ENCODE data around the gene KNL1.
"Not testable (repeated sequence)": the region's sequence is repeated elsewhere in the genome, so short reads cannot be mapped to it uniquely, and the experiment has no call there.

Gene KNL1

GRCh38 chr15:40680959-40681358 is 86.9 kb downstream of the KNL1 start:
- DNase-seq: not testable (repeated sequence)

DNA sequence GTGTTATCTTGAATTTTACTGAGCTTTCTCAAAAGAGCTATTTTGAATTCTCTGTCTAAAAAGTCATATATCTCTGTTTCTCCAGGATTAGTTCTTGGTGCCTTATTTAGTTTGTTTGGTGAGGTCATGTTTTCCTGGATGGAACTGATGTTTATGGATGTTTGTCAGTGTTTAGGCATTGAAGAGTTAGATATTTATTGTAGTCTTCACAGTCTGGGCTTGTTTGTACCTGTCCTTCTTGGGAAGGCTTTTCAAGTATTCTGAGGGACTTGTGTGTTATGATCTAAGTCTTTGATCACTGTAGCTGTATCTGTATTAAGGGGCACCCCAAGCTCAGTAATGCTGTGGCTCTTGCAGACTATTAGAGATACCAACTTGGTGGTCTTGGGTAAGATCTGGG is 90.3 kb downstream of the KNL1 start:
- DNase-seq: no peak

DNA sequence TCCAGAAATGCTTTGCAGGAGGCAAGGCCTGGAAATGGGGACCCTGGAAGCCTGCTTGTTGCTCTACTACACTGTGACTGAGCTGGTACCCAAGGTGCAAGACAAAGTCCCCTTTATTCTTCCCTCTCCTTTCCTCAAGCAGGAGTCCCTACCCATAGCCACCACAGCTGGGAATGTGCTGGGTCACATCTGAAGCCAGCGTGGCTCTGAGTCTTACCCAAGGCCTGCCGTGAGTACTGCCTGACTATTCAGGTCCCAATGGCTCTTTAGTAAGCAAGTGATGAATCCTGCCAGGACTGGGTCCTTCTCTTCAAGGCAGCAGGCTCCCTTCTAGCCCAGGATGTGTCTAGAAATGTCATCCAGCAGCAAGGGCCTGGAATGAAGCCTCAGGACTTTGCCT is 91.3 kb downstream of the KNL1 start:
- no peak for DNase-seq

DNA sequence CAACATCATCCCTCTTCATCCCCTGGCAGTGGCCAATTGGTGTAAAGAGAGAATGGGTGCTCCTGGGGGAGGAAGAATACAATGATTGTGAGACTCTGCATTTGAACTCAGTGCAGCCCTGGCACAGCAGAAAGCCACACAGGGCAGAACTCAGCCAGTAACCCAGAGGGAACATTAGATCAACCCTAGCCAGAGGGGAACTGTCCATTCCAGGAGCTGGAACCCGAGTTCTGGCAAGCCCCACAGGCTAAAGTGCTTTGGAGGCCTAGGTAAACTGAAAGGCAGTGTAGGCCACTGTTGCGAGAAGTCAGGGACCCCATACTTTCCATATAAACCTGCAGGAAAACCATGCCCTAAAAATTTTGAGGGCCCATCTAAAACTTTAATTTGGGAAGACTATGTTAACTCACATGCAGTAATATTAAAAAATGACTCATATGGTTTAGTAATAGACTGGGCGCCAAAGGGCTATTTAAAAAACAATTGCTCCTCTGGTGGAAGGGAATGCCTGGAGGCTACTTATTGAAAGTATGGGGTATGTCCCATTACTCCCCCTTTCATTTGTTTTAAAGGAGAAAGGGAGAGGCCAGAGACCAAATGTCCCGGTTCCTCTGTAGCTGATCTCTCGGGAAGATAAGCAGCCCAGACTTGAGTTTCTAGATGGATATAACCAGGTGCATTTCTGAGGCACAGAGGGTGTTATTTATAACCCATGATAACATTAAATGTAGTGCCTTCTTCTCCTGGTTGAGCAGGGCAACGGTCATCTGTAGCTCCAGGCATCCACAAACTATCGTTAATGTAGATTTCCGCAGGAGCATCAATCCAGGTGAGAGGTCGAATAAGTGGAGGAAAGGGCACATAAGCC is 95.1 kb downstream of the KNL1 start:
- DNase-seq: no peak

DNA sequence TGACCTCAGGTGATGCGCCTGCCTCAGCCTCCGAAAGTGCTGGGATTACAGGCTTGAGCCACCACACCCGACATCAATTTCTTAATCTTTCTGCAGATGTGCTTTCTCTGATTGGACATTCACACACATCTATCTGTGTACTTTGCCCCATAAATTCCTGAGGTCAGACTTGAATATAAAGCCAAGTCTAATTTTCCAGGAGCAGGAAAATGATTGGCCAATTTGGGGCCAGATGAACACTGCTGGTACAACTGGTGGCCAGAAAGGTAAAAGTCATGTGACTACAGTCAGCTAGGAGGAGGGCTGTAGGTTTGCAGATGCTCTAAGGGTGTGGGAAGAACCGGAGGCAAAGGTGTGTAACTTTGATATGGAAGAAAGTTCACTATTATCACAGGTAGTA is 97.7 kb downstream of the KNL1 start:
- DNase-seq: no peak

- no peak for DNase-seq
Measured at GRCh38 chr15:40693904-40694687, 100.0 kb downstream of the KNL1 start.

- peak; percentile 92 for DNase-seq
Measured at GRCh38 chr15:40694688-40695468, 100.8 kb downstream of the KNL1 start, which contains the start of gene RAD51. RAD51 (plus strand) TSS chr15:40695174; CDS start chr15:40698759, 3,585 bp downstream.

DNA sequence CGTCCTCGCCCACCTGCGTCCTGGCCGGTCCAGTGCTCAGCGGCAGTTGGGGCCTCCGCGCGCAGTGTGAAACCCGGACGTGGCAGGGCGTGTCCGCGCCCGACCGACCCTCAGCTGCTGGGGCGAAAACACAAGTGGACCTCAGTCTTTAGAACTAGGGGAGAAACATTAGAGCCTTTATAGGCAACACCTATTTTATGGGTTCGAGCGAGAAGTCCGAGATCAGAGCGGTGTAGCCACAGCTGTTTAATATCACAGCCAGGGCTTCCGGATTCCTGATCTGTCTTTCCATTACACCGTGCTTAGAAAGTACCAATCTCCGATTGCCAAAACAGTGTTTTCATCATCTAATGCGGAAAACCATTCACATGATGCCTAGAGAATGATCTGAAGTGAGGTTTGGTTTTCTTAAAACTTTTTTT is 101.4 kb downstream of the KNL1 start:
- no peak for DNase-seq

GRCh38 chr15:40696228-40696627 is 102.2 kb downstream of the KNL1 start:
- no peak for DNase-seq

- no peak for DNase-seq
Measured at GRCh38 chr15:40697916-40698315, 103.9 kb downstream of the KNL1 start.

DNA sequence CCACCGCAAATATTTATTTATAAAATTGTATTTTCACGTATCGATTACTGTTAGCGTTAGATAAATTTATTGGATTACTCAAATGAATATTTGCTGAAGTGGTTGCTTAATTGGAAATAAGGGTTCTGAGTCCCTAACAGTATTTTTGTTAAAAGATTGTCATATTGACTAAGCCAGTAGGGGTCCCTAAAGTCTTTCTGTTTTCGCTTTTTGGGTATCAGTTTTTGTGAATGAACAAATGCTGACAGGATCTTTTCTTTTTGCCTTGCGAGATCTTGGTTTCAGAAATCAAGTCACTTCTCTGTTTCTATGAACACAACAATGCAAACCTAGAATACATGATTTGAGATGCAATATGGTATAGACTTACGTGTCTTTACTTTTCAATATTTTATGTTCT is 108.0 kb downstream of the KNL1 start:
- no peak for DNase-seq

DNA sequence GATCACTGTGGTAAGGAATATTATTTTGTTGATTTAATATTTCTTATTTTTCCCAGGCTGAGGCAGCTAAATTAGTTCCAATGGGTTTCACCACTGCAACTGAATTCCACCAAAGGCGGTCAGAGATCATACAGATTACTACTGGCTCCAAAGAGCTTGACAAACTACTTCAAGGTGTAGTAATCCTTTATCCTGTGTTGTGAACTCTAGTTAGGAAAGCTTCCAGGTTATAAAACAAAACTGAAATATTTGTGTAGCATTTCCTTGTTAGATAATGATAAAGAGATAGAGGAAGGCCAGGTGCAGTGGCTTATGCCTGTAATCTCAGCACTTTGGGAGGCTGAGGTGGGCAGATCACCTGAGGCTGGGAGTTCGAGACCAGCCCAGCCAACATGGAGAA is 112.1 kb downstream of the KNL1 start:
- DNase-seq: no peak
